ENCODE results near the gene ITGAV.

GRCh38 chr2:186605041-186605440 is 15.2 kb downstream of the ITGAV start:
- TF ChIP-seq POLR2A (IDR thresholded peaks at IDR 0.05) (no peak), CTCF (IDR thresholded peaks at IDR 0.05) (no peak), EP300 (IDR thresholded peaks at IDR 0.05) (no peak)

Data from suprapubic skin (tissue), 3 donors.